Ovary (tissue), 9 donors: ENCODE data around the gene FBXL7. TPM values are rescaled to one million over a fixed set of nuclear protein-coding genes. Genes with fewer than 3 reads are reported as not detected.

Experiments
- DNase-seq, 5 donors: peaks; one replicate each; pipeline ENCODE4 v3.0.0-alpha.2; 2019 to 2020
- H3K27ac ChIP-seq, 2 donors: fragments of 200-600 bp; one replicate each; pipeline versions ENCODE4 v1.5.1 to v1.8.0; 2019 to 2022
- H3K27me3 ChIP-seq: fragments of 200-600 bp; one replicate; pipeline ENCODE4 v1.8.0; 2022
- H3K36me3 ChIP-seq: fragments of 200-600 bp; sonication (generic); one replicate; pipeline ENCODE4 v1.5.1; 2019
- H3K4me1 ChIP-seq: one replicate; pipeline ENCODE4 v1.8.1; 2013; ENCODE audit warnings: mild to moderate bottlenecking, moderate library complexity; ENCODE audit not compliant: insufficient read depth
- H3K4me3 ChIP-seq: fragments of 200-600 bp; sonication (generic); one replicate; pipeline ENCODE4 v1.5.1; 2017
- H3K9me3 ChIP-seq, 2 donors: fragments of 200-600 bp in 1 of 2; sonication (generic) in 1 of 2; one replicate each; pipeline versions ENCODE4 v1.5.1 to v1.8.1; 2013 to 2019; ENCODE audit warnings: mild to moderate bottlenecking in 1 of 2, moderate library complexity in 1 of 2
- EP300 ChIP-seq: sonication (generic); formaldehyde crosslinking; IDR thresholded peaks from one replicate; pipeline ENCODE4 v1.6.1; 2017; ENCODE audit warnings: antibody characterized with exemption
- POLR2A ChIP-seq: fragments of 450-650 bp; IDR thresholded peaks from one replicate; pipeline ENCODE4 v1.6.1; 2017; ENCODE audit warnings: antibody characterized with exemption, mild to moderate bottlenecking, moderate library complexity
- WGBS, 3 donors: extraction: QIAGEN DNeasy Blood & Tissue Kit in 1 of 3; methylation state at CpG; one replicate each; pipeline versions ENCODE4 v1.1.5 to v1.1.7; 2013 to 2017; 5-methylcytosine and 5-hydroxymethylcytosine counted together
- intact Hi-C, 4 donors: fragments of 100-400 bp; cut with DNase I; formaldehyde crosslinking; loops; one replicate each; pipeline versions ENCODE4 v1.11.0 to v1.15.1; 2022 to 2023
- polyA plus RNA-seq, 2 donors: library from polyadenylated mRNA; stranded (reverse); fragments of 200-250 nt in 1 of 2; fragments of 350-450 nt in 1 of 2; fragmentation: Illumina TruSeq in 1 of 2; extraction: RNeasy Lipid Tissue Mini Kit (QIAGEN cat#74804) in 1 of 2; gene quantifications; one replicate each; pipeline ENCODE4 v1.2.3, GENCODE V29; 2013 to 2014
- total RNA-seq, 7 donors: library from RNA; depleted of rRNA in 2 of 7; stranded (reverse); fragments of >200 nt in 2 of 7; fragmentation: NEBNext Ultra II Directional in 3 of 7; extraction: Animal tissue kit (Norgen Biotek cat#: 25700) in 3 of 7; gene quantifications; one replicate each; pipeline versions ENCODE4 v1.1.0 to v1.2.4, GENCODE V29; 2016 to 2023
- TF ChIP-seq, protein P1 (sequence below), 3 donors: fragments of 450-650 bp in 2 of 3; fragments of 200-600 bp in 1 of 3; IDR thresholded peaks; one replicate each; pipeline versions ENCODE4 v1.5.1 to v1.8.0; 2016 to 2022; ENCODE audit warnings: antibody characterized with exemption in 3 of 3, mild to moderate bottlenecking in 1 of 3
- donor health status: DM: no; HTN: no; CAD: no; lungs with moderate emphysema.
- donor health status: DM: no; HTN: no; CAD: no.
- donor health status: Bipolar disorder and iron deficiency.
- donor health status: DM: yes; HTN: yes; CAD: no.
- donor health status: DM: no; HTN: no; CAD: no.
- donor health status: DM: yes; HTN: yes; CAD: no.

The FBXL7 gene
- total and polyA plus RNA-seq, 9 donors, result 21.1 to 40.9 (median 29.2) TPM

DNA sequence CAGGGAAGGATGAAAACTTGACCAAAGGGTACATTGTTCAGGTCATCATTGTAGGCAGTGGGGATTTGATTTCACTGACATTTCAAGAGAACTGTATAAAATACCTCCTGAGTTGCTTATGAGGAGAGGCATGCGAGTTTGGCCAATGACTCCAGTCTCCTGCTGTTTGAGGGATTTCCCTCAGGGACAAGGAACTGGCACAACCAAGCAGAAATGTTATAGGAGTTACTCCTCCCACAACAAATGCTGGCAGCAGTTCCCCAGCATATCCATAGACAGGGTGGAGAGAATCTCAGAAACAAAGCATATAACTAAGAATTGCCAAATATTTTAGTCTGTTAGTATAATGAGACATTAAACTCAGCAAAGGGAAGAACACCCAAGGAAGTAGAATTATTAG is 47.2 kb upstream of the FBXL7 start:
- no peaks in the 10 kb centered on the region for H3K27me3 ChIP-seq
- TF ChIP-seq POLR2A (no peak), EP300 (no peak)
- TF ChIP-seq, protein P1, sequence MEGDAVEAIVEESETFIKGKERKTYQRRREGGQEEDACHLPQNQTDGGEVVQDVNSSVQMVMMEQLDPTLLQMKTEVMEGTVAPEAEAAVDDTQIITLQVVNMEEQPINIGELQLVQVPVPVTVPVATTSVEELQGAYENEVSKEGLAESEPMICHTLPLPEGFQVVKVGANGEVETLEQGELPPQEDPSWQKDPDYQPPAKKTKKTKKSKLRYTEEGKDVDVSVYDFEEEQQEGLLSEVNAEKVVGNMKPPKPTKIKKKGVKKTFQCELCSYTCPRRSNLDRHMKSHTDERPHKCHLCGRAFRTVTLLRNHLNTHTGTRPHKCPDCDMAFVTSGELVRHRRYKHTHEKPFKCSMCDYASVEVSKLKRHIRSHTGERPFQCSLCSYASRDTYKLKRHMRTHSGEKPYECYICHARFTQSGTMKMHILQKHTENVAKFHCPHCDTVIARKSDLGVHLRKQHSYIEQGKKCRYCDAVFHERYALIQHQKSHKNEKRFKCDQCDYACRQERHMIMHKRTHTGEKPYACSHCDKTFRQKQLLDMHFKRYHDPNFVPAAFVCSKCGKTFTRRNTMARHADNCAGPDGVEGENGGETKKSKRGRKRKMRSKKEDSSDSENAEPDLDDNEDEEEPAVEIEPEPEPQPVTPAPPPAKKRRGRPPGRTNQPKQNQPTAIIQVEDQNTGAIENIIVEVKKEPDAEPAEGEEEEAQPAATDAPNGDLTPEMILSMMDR (IDR thresholded peaks at IDR 0.05), result no peak
- H3K4me3 ChIP-seq, result no peak overlapping the region
- peaks cover 2% of the 10 kb centered on the region for H3K4me1 ChIP-seq
- H3K27ac ChIP-seq, result no peak overlapping the region
- no peak for DNase-seq
- H3K36me3 ChIP-seq, result no peaks in the 10 kb centered on the region
- intact Hi-C loops, result no loop called here
- 16 to 30% (median 30%) methylated on average over 1 of the region's 1 CpG for WGBS, 3 donors
- H3K9me3 ChIP-seq, result no peaks in the 10 kb centered on the region

- Histone ChIP-seq H3K27ac (no peak overlapping the region), H3K4me1 (no peaks in the 10 kb centered on the region), H3K9me3 (no peaks in the 10 kb centered on the region), H3K27me3 (no peaks in the 10 kb centered on the region), H3K4me3 (no peak overlapping the region), H3K36me3 (no peaks in the 10 kb centered on the region)
- WGBS, 3 donors, result 84 to 98% (median 91%) methylated on average over 1 of the region's 1 CpG
- no peak for TF ChIP-seq EP300
- no peak for DNase-seq
- intact Hi-C loops, result no loop called here
Measured at GRCh38 chr5:15459200-15459599, 40.8 kb upstream of the FBXL7 start.

DNA sequence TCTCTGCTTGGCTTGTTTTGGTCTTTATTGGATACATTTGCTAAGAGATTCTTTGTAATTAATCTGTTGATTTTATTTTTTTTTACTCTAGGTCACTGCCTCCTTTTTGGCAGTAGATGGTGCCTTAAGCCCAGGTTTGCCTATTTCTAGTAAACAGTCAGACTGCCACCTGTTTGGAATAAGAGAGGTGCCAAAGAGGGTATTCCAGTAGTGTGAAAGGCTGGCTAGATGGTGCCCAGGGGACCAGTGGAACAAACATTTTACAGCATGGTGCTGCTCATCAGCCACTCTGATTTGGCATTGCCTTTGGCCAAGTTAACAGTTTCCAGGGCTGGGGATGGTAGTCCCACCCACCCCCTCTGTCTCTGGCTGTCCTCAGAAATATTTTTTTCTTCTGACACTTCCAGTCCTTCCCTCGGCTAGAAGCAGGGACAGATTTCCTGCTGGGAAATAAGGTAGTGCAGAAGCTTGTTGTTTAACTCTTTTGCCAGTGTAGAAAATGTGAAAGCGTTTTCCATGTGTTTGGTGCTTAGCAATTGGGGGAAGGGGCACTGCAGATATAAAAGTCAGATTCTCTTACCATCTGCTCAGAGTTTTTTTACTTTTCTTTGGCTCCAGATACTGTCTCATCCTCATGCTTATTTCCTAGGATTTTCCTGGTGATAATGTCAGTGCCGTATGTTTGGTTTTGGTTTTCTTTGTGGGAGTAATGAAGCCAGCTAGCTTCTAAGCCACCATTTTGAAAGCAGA is 36.6 kb upstream of the FBXL7 start:
- 75 to 89% (median 83%) methylated on average over 3 of the region's 3 CpGs for WGBS, 3 donors
- Histone ChIP-seq H3K27ac (no peak overlapping the region), H3K9me3 (no peaks in the 10 kb centered on the region), H3K36me3 (no peaks in the 10 kb centered on the region), H3K27me3 (no peaks in the 10 kb centered on the region), H3K4me3 (no peak overlapping the region), H3K4me1 (no peaks in the 10 kb centered on the region)
- TF ChIP-seq, protein P1 (IDR thresholded peaks at IDR 0.05), result no peak
- TF ChIP-seq POLR2A, result no peak
- intact Hi-C loops, result no loop called here
- no peak for DNase-seq

DNA sequence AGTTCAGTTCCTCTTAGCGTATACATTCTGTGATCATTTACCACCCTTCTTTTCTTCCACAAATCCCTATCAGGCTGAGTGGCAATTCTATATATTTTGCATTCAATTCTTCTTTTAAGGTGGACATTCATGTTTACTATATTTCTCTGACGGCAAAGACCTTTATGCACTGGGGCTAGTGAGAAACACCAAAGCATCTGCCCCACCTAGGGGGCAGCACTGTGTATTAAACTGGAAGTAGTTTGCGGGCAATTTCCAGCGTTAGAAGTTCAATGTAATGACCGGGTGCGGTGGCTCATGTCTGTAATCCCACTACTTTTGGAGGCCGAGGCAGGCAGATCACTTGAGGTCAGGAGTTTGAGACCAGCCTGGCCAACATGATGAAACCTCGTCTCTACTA is 27.9 kb upstream of the FBXL7 start:
- WGBS, 3 donors, result 94 to 98% (median 96%) methylated on average over 8 of the region's 8 CpGs
- no peaks in the 10 kb centered on the region for H3K27me3 ChIP-seq
- peaks cover 2% of the 10 kb centered on the region for H3K4me1 ChIP-seq
- no peak overlapping the region for H3K4me3 ChIP-seq
- no peak for DNase-seq
- TF ChIP-seq, protein P1 (IDR thresholded peaks at IDR 0.05), result no peak
- TF ChIP-seq EP300, result no peak
- TF ChIP-seq POLR2A, result no peak
- H3K9me3 ChIP-seq, result no peaks in the 10 kb centered on the region
- intact Hi-C loops, result no loop called here
- H3K36me3 ChIP-seq, result no peaks in the 10 kb centered on the region
- no peak overlapping the region for H3K27ac ChIP-seq

DNA sequence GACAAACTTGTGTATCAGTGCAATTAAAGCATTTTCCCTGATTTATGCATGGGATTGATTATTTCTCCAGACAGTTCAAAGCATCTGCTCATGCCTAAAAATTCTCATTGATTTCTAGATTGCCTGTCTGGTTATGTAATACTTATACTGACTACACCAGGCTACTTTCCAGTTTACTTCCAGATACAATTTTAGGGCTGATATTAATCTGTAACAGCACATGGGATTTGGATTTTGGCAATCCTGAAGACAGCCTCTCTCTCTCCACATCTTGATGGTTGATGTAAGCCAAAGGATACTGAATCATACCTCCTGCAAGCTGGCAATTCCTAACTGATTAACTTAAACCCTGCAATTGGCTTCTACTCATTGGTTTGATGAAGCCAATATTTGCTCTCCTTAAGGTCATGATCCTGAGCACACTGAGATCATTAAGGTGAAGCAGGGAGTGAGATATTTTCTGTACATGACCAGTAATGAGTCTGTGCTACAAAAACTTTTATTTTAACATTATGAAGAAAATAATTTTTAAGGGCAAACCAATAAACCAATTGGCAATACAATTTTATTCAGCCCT is 25.7 kb upstream of the FBXL7 start:
- Histone ChIP-seq H3K9me3 (no peaks in the 10 kb centered on the region), H3K4me1 (no peaks in the 10 kb centered on the region), H3K27ac (no peak overlapping the region), H3K4me3 (no peak overlapping the region), H3K27me3 (no peaks in the 10 kb centered on the region), H3K36me3 (no peaks in the 10 kb centered on the region)
- DNase-seq, result no peak
- intact Hi-C loops, result no loop called here
- TF ChIP-seq EP300 (no peak), POLR2A (no peak)
- TF ChIP-seq, protein P1 (IDR thresholded peaks at IDR 0.05), result no peak
